HL-60 (cell line): ENCODE data around the gene MAPK9.

Experiments used
- DNase-seq, 2 experiments: peaks; one replicate each; pipeline ENCODE4 v3.0.0-alpha.2; 2010 to 2020; ENCODE audit warnings: low read depth in 1 of 2, low spot score in 1 of 2
- H3K27ac ChIP-seq: fragments of 250-450 bp; sonication (Bioruptor Pico); replicated peaks from 2 replicates; pipeline ENCODE4 v1.5.1; 2020; ENCODE audit warnings: mild to moderate bottlenecking, moderate library complexity
- H3K27me3 ChIP-seq: fragments of 250-450 bp; sonication (Bioruptor Pico); 2 replicates; pipeline ENCODE4 v1.5.1; 2021; ENCODE audit warnings: mild to moderate bottlenecking, moderate library complexity; ENCODE audit not compliant: insufficient read depth, poor library complexity, severe bottlenecking
- H3K4me3 ChIP-seq: replicated peaks from 2 replicates; pipeline ENCODE4 v1.5.1; 2011; ENCODE audit warnings: mild to moderate bottlenecking, control low read depth, low read length; ENCODE audit not compliant: insufficient read depth
- CTCF ChIP-seq: IDR thresholded peaks from one replicate; pipeline ENCODE4 v1.5.1; 2011; ENCODE audit warnings: low read length, control low read depth, inconsistent platforms; ENCODE audit not compliant: insufficient read depth
- GABPA ChIP-seq: IDR thresholded peaks from 2 replicates; pipeline ENCODE4 v1.6.1; 2012; ENCODE audit warnings: low read depth
- POLR2AphosphoS5 ChIP-seq: IDR thresholded peaks from 2 replicates; pipeline ENCODE4 v1.6.1; 2012; ENCODE audit warnings: low read depth
- REST ChIP-seq: IDR thresholded peaks from 2 replicates; pipeline ENCODE4 v1.6.1; 2012; ENCODE audit warnings: low read depth; ENCODE audit not compliant: insufficient replicate concordance
- SPI1 ChIP-seq: IDR thresholded peaks from 2 replicates; pipeline ENCODE4 v1.6.1; 2012; ENCODE audit warnings: low read depth, mild to moderate bottlenecking, borderline replicate concordance

The MAPK9 gene

GRCh38 chr5:180205916-180206315 is 86.0 kb downstream of the MAPK9 start:
- TF ChIP-seq SPI1 (no peak), REST (no peak), GABPA (no peak), POLR2AphosphoS5 (no peak), CTCF (no peak)
- peaks cover 7% of the 10 kb centered on the region for H3K27me3 ChIP-seq
- no peak overlapping the region for H3K4me3 ChIP-seq
- DNase-seq = no peak
- no peak overlapping the region for H3K27ac ChIP-seq

DNA sequence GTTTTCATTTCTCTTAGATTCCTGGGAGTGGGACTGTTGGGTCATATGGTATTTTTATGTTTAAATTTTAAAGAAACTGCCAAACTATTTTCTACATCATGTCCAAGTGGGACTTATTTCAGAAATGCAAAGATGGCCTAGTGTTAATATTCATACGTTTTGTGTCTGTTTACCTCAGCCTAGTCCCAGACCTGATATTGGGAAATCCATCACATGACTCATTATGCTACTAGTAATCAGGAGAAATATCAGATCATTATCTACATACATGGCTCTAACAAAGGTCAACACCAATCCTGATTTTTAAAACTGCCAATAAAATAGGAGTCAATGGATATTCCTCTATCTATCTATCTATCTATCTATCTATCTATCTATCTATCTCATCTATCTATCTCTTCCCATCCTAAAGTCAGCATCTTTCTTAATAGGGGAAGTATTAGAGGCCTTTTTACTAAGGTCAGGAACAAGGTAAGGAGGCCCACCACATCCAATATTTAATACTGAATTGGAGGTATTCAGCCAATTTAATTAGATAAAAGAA is 87.5 kb downstream of the MAPK9 start:
- Histone ChIP-seq H3K27me3 (peaks cover 7% of the 10 kb centered on the region), H3K27ac (no peak overlapping the region), H3K4me3 (no peak overlapping the region)
- no peak for TF ChIP-seq GABPA
- TF ChIP-seq REST = no peak
- no peak for TF ChIP-seq SPI1
- TF ChIP-seq POLR2AphosphoS5 = no peak
- no peak for TF ChIP-seq CTCF
- no peak for DNase-seq

DNA sequence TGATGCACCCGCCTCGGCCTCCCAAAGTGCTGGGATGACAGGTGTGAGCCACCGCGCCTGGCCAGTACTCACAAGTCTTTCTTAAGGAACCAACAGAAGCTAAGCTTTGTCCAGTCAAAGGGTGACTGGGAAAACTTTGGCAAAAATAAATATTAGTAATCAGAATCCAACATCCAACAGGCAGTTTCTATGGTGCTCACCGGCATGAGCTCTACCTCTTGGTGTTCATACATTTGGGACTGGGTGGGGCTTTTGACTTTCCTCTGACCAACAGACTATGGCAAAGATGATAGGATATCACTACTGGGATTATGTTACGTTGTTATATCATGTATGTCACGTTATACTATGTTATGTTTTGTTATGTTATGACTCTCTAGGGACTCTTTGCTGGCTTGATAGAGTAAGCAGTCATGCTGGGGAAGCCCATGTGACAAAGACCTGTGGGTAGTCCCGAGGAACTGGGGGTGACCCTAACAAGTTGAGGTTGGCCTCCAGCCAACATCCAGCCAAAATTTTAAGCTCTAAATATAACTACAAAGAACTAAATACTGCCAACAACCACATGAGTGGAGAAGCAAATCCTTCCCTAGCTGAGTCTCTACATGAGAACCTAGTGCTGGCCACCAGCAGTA is 88.8 kb downstream of the MAPK9 start:
- DNase-seq = no peak
- TF ChIP-seq GABPA = no peak
- no peak for TF ChIP-seq SPI1
- no peak for TF ChIP-seq POLR2AphosphoS5
- TF ChIP-seq REST = no peak
- TF ChIP-seq CTCF = no peak
- H3K4me3 ChIP-seq = no peak overlapping the region
- H3K27ac ChIP-seq = no peak overlapping the region
- H3K27me3 ChIP-seq = peaks cover 3% of the 10 kb centered on the region
